Measurements from ENCODE around the gene LHFPL6. TPM values are rescaled to one million over a fixed set of nuclear protein-coding genes. Genes with fewer than 3 reads are reported as not detected.
"Not testable (repeated sequence)": the region's sequence is repeated elsewhere in the genome, so short reads cannot be mapped to it uniquely, and the experiment has no call there.

LHFPL6 gene
- total and polyA plus RNA-seq, 2 experiments from 2014 or later = 91.2 to 111 TPM

GRCh38 chr13:39349391-39349960 lies 253.5 kb downstream of the LHFPL6 start:
- Histone ChIP-seq H3K36me3 (ENCODE audit: low read depth) (no peaks in the 10 kb centered on the region), H3K9ac (no peak overlapping the region), H3K27me3 (replicated peaks; ENCODE audit: insufficient read depth) (no peaks in the 10 kb centered on the region), H3K4me1 (ENCODE audit: insufficient read depth) (no peaks in the 10 kb centered on the region), H4K20me1 (ENCODE audit: insufficient read depth) (no peaks in the 10 kb centered on the region), H3F3A (ENCODE audit: insufficient read depth) (peaks cover 3% of the 10 kb centered on the region; the same call in 1 of the 2 replicates), H2AFZ (no peak overlapping the region), H3K9me3 (ENCODE audit: low read depth) (no peaks in the 10 kb centered on the region), H3K79me2 (ENCODE audit: insufficient read depth) (no peaks in the 10 kb centered on the region; the same call in 1 of the 2 replicates), H3K27ac (no peak overlapping the region), H3K9me2 (ENCODE audit: insufficient read depth) (no peaks in the 10 kb centered on the region), H3K4me2 (ENCODE audit: unreplicated experiment) (no peak overlapping the region), H3K4me3 (no peak overlapping the region)
- DNase-seq = no peak
- 88 to 91% methylated on average over 6 of the region's 6 CpGs for WGBS, 2 experiments (ENCODE audit: low coverage in 1 of 2, low lambda C conversion rate in 2 of 2, missing lambda C conversion rate in 2 of 2)
- TF ChIP-seq EZH2 (IDR thresholded peaks at IDR 0.05; ENCODE audit: insufficient read depth, poor library complexity, severe bottlenecking) (no peak), EZH2phosphoT487 (IDR thresholded peaks at IDR 0.05; ENCODE audit: insufficient read depth, low read depth) (no peak)
- in situ Hi-C loops (cut with MboI) = no loop called here

GRCh38 chr13:39347926-39348901 lies 254.8 kb downstream of the LHFPL6 start:
- WGBS, 2 experiments (ENCODE audit: low coverage in 1 of 2, low lambda C conversion rate in 2 of 2, missing lambda C conversion rate in 2 of 2) = 95% methylated on average over 9 of the region's 9 CpGs
- Histone ChIP-seq H4K20me1 (ENCODE audit: insufficient read depth) (no peaks in the 10 kb centered on the region), H3K36me3 (ENCODE audit: low read depth) (no peaks in the 10 kb centered on the region), H3K4me3 (no peak overlapping the region), H2AFZ (no peak overlapping the region), H3K27ac (no peak overlapping the region), H3K27me3 (replicated peaks; ENCODE audit: insufficient read depth) (no peaks in the 10 kb centered on the region), H3K9ac (no peak overlapping the region), H3F3A (ENCODE audit: insufficient read depth) (no peaks in the 10 kb centered on the region), H3K4me1 (ENCODE audit: insufficient read depth) (no peaks in the 10 kb centered on the region), H3K79me2 (ENCODE audit: insufficient read depth) (no peaks in the 10 kb centered on the region), H3K9me3 (ENCODE audit: low read depth) (no peaks in the 10 kb centered on the region), H3K4me2 (ENCODE audit: unreplicated experiment) (no peak overlapping the region), H3K9me2 (ENCODE audit: insufficient read depth) (no peaks in the 10 kb centered on the region)
- in situ Hi-C loops (cut with MboI) = no loop called here
- no peak for TF ChIP-seq EZH2phosphoT487 (IDR thresholded peaks at IDR 0.05; ENCODE audit: insufficient read depth, low read depth)
- TF ChIP-seq EZH2 (IDR thresholded peaks at IDR 0.05; ENCODE audit: insufficient read depth, poor library complexity, severe bottlenecking) = no peak
- DNase-seq = no peak

DNA sequence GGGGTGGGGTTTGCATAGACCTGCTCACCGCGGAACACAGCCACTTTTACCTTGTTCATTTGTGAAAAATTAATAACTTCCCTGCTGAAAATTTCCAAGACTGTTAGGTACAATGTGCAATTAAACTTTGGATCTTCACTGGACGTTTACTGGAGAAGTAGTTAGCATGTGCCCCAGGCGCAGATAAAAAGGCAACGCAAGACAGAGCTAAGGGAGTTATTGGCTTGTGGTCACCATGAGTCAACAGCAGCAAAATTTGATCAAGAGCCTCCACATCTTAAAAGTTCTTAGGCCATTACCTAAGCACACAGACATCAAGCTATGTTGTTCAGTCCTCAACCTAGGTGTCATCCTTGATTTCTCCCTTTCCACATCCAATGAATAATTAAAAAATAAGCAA lies 257.0 kb downstream of the LHFPL6 start:
- no peaks in the 10 kb centered on the region for H3K36me3 ChIP-seq (ENCODE audit: low read depth)
- H3K4me1 ChIP-seq (ENCODE audit: insufficient read depth) = no peaks in the 10 kb centered on the region
- no peaks in the 10 kb centered on the region for H3K27me3 ChIP-seq (replicated peaks; ENCODE audit: insufficient read depth)
- H3F3A ChIP-seq (ENCODE audit: insufficient read depth) = no peaks in the 10 kb centered on the region
- H3K4me3 ChIP-seq = no peak overlapping the region
- DNase-seq = no peak
- H3K9me3 ChIP-seq (ENCODE audit: low read depth) = no peaks in the 10 kb centered on the region
- in situ Hi-C loops (cut with MboI) = no loop called here
- H3K4me2 ChIP-seq (ENCODE audit: unreplicated experiment) = no peak overlapping the region
- no peak overlapping the region for H3K9ac ChIP-seq
- H2AFZ ChIP-seq = no peak overlapping the region
- no peak overlapping the region for H3K27ac ChIP-seq
- 96 to 98% methylated on average over 5 of the region's 5 CpGs for WGBS, 2 experiments (ENCODE audit: low coverage in 1 of 2, low lambda C conversion rate in 2 of 2, missing lambda C conversion rate in 2 of 2)
- no peaks in the 10 kb centered on the region for H3K9me2 ChIP-seq (ENCODE audit: insufficient read depth)
- H3K79me2 ChIP-seq (ENCODE audit: insufficient read depth) = no peaks in the 10 kb centered on the region
- H4K20me1 ChIP-seq (ENCODE audit: insufficient read depth) = no peaks in the 10 kb centered on the region
- TF ChIP-seq EZH2phosphoT487 (IDR thresholded peaks at IDR 0.05; ENCODE audit: insufficient read depth, low read depth) = no peak
- TF ChIP-seq EZH2 (IDR thresholded peaks at IDR 0.05; ENCODE audit: insufficient read depth, poor library complexity, severe bottlenecking) = no peak

GRCh38 chr13:39341251-39341650 lies 261.7 kb downstream of the LHFPL6 start:
- H3K9ac ChIP-seq = no peak overlapping the region
- in situ Hi-C loops (cut with MboI) = no loop called here
- H3K36me3 ChIP-seq (ENCODE audit: low read depth) = no peaks in the 10 kb centered on the region
- H3K27ac ChIP-seq = no peak overlapping the region
- no peaks in the 10 kb centered on the region for H3K9me3 ChIP-seq (ENCODE audit: low read depth)
- H3K4me3 ChIP-seq = no peak overlapping the region
- no peaks in the 10 kb centered on the region for H3F3A ChIP-seq (ENCODE audit: insufficient read depth)
- TF ChIP-seq EZH2 (IDR thresholded peaks at IDR 0.05; ENCODE audit: insufficient read depth, poor library complexity, severe bottlenecking) (no peak), EZH2phosphoT487 (IDR thresholded peaks at IDR 0.05; ENCODE audit: insufficient read depth, low read depth) (no peak)
- H3K4me1 ChIP-seq (ENCODE audit: insufficient read depth) = no peaks in the 10 kb centered on the region
- H3K4me2 ChIP-seq (ENCODE audit: unreplicated experiment) = no peak overlapping the region
- no peak overlapping the region for H2AFZ ChIP-seq
- H3K79me2 ChIP-seq (ENCODE audit: insufficient read depth) = no peaks in the 10 kb centered on the region
- WGBS, 2 experiments (ENCODE audit: low coverage in 1 of 2, low lambda C conversion rate in 2 of 2, missing lambda C conversion rate in 2 of 2) = 30 to 68% methylated on average over 1 of the region's 1 CpG
- no peaks in the 10 kb centered on the region for H3K9me2 ChIP-seq (ENCODE audit: insufficient read depth)
- no peak for DNase-seq
- H4K20me1 ChIP-seq (ENCODE audit: insufficient read depth) = no peaks in the 10 kb centered on the region
- H3K27me3 ChIP-seq (replicated peaks; ENCODE audit: insufficient read depth) = no peaks in the 10 kb centered on the region

GRCh38 chr13:39338114-39338513 lies 264.9 kb downstream of the LHFPL6 start:
- H3K4me1 ChIP-seq (ENCODE audit: insufficient read depth); H3K27me3 ChIP-seq (replicated peaks; ENCODE audit: insufficient read depth); H3K79me2 ChIP-seq (ENCODE audit: insufficient read depth); H3K9me3 ChIP-seq (ENCODE audit: low read depth); H3K4me3 ChIP-seq; H3K9me2 ChIP-seq (ENCODE audit: insufficient read depth); H2AFZ ChIP-seq; DNase-seq; H4K20me1 ChIP-seq (ENCODE audit: insufficient read depth); H3K4me2 ChIP-seq (ENCODE audit: unreplicated experiment); H3K9ac ChIP-seq; H3K27ac ChIP-seq; H3F3A ChIP-seq (ENCODE audit: insufficient read depth); H3K36me3 ChIP-seq (ENCODE audit: low read depth); in situ Hi-C loops (cut with MboI): not testable (repeated sequence)
- WGBS, 2 experiments (ENCODE audit: low coverage in 1 of 2, low lambda C conversion rate in 2 of 2, missing lambda C conversion rate in 2 of 2) = 85 to 88% methylated on average over 6 of the region's 6 CpGs

All from GM23248 (cell line).